SH-SY5Y (cell line): ENCODE measurements around the gene CRACR2A.

Experiments
- GATA2 ChIP-seq: IDR thresholded peaks from 2 replicates; pipeline ENCODE4 v1.6.1; 2011; ENCODE audit warnings: mild to moderate bottlenecking, low read depth, low read length
- GATA3 ChIP-seq: IDR thresholded peaks from 2 replicates; pipeline ENCODE4 v1.6.1; 2011; ENCODE audit warnings: low read depth, mild to moderate bottlenecking, low read length, moderate library complexity

CRACR2A gene

GRCh38 chr12:3592856-3593625 is 159.9 kb downstream of the CRACR2A start:
- TF ChIP-seq GATA2 (no peak), GATA3 (no peak)

- no peak for TF ChIP-seq GATA3
- no peak for TF ChIP-seq GATA2
These were observed 163.2 kb downstream of the CRACR2A start for GRCh38 chr12:3589745-3590144.

- no peak for TF ChIP-seq GATA2
- TF ChIP-seq GATA3: no peak
These were observed 165.4 kb downstream of the CRACR2A start for GRCh38 chr12:3587402-3588013.

- no peak for TF ChIP-seq GATA3
- no peak for TF ChIP-seq GATA2
These were observed 169.1 kb downstream of the CRACR2A start for GRCh38 chr12:3583656-3584334.

DNA sequence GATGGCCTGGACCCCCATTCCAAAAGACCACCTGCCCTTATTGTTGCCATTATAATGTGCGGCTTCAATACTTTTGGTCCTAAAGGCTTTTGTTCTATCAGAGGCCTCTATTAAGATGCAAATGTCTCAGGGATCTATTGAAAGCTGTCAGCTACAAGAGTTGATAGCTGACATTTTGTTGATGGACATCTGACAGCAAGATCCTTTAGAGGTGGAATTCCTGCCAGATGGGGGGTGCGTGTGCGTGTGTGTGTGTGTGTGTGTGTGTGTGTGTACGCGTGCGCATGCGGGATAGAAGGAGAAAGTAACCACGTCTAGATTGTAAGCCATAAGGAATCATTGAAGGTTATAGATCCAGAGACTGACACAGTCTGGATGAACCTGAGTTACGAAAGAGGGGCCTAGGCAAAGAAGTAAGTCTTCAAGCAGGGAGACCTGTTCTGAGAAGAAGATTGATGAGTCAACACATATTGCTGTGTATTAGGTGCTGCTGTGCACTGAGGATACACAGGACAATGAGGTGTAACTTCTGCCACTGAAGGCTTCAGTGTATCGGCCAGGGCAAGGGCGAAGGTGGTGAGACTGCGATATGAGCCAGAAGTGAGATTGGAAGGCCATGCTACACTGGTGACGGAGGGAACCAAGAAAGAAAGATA is 172.7 kb downstream of the CRACR2A start:
- TF ChIP-seq GATA2 (no peak), GATA3 (no peak)

DNA sequence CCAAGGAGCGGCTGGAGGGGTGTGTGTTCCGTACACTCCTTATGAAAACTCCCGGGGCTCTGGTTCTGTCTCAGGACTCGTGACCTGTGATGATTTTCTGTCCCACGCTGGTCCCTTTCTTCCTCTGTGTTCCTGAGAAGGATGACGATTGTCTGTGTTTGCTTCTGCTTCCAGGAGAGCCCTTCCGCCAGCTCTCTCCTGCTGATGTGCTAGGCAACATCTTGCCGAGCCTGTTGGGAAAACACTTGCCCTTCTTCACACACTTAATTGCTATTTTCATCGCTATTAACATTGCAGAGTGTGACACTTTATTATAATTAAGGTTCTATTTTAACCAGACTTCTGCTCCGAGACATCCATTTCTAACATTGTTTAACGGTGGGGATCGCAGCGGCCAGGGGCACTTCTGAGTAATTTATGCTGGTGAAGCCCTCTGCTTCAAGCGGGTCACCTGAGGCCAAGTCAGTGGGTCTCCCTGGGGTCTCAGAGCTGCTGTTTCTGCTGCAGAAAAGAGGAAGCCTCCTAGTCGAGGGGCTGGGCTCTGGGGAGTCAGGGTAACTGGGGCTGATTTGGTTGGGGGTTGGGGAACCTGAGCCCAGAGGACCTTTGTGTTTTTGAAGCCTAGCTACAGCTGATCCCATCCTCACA is 173.3 kb downstream of the CRACR2A start:
- no peak for TF ChIP-seq GATA3
- TF ChIP-seq GATA2: no peak

DNA sequence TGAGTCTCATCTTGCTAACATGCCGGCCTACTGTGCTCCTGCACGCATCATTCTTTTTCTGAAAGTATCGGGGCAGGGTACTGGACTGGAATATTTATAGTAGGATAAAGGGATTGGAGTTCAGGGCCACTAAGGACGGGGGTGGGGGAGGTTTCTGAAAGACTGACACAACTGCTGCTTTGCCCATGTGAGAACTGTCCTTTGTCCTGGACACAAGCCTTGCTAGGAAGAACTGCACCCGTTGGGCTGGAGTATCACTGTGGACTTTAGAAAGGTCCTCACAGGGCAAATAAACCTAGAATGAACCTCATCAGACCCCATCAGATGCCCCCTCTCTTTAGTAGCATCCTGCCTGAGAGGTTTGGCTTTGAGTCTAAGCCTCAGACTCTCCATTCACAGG is 174.4 kb downstream of the CRACR2A start:
- no peak for TF ChIP-seq GATA3
- TF ChIP-seq GATA2: no peak

- no peak for TF ChIP-seq GATA3
- TF ChIP-seq GATA2: no peak
These were observed 176.0 kb downstream of the CRACR2A start for GRCh38 chr12:3576891-3577290.

DNA sequence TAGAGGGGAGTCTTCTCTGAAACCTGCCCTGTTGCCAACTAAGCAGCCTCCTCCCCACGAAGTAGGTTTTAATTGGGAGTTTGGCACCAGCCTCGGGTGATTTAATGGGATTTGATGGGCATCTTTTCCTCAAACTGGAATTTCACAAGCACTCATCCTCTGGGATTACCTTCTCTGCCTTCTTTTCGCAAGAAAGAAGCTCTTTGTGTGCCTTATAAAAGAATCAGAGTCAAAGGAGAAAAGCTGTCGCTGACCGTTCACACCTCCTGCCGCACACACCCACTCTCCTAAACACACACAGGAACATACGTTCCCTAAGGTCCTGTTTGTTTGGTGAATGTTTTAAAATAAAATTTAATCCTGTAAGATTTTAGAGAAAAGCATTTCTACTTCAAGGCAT is 177.9 kb downstream of the CRACR2A start:
- TF ChIP-seq GATA3 (no peak), GATA2 (no peak)

DNA sequence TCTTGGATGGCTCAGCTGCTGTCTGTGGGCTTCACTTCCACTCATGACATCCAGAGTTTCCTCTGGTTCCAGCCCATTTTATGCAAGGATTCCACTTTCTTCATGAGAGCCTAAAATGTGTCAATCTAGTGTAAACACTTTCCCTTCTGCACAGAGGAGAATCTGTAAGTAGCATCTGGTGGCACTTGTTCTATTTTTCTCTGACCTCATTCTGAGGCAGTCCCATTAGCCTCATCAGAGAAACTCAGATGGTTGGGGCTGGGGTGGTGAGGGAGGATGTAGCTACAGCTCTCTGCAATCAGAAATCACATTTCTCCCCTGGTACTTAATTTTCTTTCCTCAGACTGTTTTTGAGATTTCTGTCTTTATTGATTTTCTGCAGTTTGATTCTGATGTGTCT is 180.3 kb downstream of the CRACR2A start:
- no peak for TF ChIP-seq GATA2
- no peak for TF ChIP-seq GATA3

DNA sequence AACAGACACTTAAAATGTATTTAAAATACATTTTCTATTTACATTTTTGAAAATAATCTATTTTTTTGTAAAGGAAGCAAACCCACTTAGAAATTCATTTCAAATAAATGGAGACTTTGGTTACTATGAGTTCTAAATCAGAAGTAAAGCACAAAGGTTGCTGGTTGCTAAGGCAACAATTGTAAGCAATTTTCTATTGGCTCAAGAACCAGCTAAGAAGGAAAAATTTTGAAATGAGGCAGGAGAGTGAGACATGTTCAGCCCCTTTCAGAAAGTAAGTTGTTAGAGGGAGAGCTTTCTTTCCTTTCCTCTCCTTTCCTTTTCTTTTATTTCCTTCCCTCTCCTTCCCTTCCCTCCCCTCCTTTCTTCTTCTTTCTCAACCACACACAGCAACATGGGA is 181.2 kb downstream of the CRACR2A start:
- no peak for TF ChIP-seq GATA2
- no peak for TF ChIP-seq GATA3

GRCh38 chr12:3571323-3571722 is 181.6 kb downstream of the CRACR2A start:
- TF ChIP-seq GATA3 (no peak), GATA2 (no peak)

- TF ChIP-seq GATA3 (no peak), GATA2 (no peak)
These were observed 184.2 kb downstream of the CRACR2A start for GRCh38 chr12:3568695-3569094.

GRCh38 chr12:3565985-3566384 is 186.9 kb downstream of the CRACR2A start:
- TF ChIP-seq GATA3: no peak
- TF ChIP-seq GATA2: no peak
